ENCODE results near the gene MAP3K6.
A peak's percentile ranks its signal among the peaks of the same experiment; 100 is the strongest.

The MAP3K6 gene

GRCh38 chr1:27379564-27380122 lies 12.9 kb upstream of the MAP3K6 start:
- no peak for DNase-seq (ENCODE audit: low read depth in 2 of 3, low spot score in 2 of 3)

DNA sequence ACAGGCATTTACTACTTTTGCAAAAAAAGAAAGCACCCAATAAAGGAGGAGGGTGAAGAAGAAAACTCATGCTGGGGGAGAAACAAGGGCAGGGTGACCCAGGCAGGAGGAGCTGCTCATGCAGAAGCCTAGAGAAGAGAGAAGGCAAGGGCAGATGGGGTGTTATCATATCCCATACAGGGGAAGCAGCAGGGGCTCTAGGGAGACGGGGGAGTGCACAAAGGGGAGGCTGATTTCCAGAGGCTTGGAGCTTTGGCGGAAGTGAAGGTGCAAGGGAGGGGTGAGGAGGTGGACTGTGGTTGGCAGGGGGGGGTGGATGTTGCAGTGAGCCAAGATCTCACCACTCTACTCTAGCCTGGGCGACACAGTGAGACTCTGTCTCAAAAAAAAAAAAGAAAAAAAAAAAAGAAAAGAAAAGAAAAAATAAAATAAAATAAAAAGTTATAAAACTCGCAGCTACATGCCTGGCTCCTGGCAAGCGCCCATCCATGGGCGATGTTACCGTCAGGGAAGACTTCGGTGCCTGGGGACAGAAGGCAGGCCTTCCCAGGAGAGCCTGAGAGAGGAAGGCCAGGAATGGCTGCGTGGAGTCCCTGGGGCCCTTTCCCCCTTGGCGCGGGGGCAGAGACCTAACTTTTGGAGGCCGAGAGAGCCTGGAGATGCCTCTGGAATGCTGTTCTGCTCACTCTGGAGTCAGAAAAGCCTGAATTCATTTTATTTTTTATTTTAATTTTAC lies 11.2 kb upstream of the MAP3K6 start:
- DNase-seq (ENCODE audit: low read depth in 2 of 3, low spot score in 2 of 3), result no peak

- DNase-seq (ENCODE audit: low read depth in 2 of 3, low spot score in 2 of 3), result no peak
Measured at GRCh38 chr1:27374362-27375086, 7.8 kb upstream of the MAP3K6 start, which contains the start of gene FCN3. Gene FCN3, minus strand, starts transcription at chr1:27374824. Its CDS starts 6 bp downstream, at chr1:27374818.

DNA sequence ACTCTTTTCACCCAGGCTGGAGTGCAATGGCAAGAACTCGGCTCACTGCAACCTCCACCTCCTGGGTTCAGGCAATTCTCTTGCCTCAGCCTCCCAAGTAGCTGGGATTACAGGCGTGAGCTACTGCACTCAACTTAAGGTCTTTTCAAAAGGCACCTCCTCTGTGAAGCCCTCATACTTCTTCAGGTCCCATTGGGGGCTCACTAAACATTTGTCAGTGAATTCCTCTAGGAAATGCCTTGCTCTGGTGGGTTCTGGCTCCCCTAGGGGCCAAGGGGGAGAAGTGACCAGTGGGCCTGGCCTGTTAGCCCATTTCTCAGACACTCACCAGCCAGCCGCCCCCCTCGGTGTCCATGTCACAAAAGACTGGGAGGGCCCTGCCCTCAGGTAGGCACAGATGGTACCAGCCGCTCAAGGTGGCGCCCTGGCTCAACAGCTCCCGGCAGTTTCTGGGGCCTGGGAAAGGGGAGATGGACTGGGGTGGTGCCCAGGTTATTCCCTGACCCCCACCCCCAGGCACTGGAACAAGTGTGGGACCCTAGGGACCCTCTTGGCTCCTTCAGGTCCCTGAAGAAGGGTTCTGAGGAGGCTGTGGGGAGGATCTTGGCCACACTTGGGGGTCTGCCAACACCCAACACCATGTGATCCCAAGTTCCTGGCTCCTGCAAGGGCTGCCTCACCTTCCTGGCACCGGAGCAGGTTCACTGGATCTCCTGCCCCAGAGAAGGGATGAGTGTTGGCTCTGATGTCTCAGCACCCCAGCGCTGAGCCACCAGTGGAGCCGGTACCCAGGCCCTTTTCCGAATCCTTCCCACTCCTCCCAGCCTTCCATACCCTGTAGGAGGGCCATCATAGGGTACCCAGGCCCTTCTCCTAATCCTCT lies 6.3 kb upstream of the MAP3K6 start:
- DNase-seq (ENCODE audit: low read depth in 2 of 3, low spot score in 2 of 3), result no peak

DNA sequence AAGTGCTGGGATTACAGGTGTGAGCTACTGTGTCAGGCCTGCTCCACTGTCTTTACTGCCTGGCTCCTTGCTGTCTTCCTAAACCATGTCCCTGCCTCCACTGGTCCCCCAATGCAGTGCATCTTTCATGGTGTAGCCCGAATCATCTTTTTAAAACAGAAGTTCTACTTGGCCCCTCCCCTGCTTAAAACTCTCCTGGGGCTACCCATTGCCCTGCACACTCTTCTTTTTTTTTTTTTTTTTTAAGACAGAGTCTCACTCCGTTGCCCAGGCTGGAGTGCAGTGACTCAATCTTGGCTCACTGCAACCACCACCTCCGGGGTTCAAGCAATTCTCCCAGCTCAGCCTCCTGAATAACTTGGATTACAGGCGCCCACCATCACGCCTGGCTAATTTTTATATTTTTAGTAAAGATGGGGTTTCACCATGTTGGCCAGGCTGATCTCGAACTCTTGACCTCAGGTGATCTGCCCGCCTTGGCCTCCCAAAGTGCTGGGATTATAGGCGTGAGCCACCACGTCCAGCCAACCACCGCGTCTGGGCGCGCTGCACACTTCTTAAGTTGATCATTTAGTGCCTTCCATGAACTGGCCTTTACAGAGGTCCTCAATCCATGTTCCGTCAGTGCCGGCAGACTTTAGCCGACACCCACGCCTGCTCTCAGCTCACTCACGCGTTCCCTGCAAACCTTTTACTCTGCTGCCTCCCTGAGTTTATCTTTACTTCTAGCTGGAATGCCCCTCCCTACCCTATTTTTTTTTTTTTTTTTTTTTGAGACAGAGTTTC lies 5.5 kb upstream of the MAP3K6 start:
- no peak for DNase-seq (ENCODE audit: low read depth in 2 of 3, low spot score in 2 of 3)

DNA sequence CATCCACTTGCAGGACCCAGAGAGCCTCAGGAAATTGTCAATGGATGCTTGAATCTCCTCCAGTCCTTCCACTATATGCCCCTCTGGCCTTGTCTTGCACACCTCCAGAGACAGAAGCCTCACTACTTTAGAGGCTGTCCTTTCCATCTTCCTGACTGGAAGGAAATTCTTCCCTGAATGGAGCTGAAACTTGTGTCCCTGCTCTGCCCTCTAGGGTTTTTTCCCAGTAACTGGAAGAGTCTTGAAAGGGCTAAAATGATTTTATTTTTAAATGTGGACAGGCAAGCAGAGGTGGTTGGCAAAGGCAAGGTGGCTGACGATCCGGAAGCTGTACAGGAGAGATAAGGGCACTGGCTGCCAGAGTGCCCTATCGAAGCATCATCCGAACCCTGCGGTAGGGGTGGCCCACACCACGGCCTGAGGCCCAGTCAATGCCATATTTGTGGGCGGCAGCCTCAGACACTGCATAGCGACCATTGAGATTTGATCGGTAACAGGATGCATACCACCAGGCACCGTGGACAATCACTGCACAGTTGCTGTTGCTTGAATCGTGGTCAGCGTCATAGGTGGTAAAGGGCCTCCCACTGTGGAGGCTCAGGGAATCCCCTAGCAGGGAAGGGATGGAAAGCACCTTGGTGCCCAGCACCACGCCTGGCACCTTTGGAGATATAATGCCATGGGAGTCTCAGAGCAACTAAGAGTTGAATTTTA lies 2.3 kb upstream of the MAP3K6 start:
- DNase-seq (ENCODE audit: low read depth in 2 of 3, low spot score in 2 of 3), result no peak

DNA sequence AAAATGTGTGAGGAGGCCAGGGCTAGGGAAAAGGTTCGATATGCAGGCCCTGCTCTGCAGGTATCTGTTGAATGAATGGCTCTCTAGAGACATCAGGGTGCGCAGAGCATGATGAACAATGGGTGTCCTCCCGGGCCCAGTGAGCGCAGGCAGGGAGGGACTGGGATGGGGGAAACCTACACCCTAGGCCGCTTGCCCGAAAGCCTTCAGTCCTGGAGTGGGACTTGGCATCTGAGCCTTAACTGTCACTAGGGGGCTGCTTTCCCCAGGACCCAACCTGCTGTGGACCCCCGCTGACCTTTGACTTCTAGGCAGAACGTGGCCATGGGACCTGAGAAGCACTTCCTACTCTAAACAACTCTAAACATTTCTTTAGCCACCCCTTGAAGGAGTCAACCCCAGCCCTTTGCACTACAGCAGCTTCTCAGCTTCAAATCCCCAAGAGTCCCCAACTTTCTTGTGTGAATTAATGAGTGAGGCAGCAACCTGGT lies 444 bp upstream of the MAP3K6 start:
- DNase-seq (ENCODE audit: low read depth in 2 of 3, low spot score in 2 of 3), result no peak

DNA sequence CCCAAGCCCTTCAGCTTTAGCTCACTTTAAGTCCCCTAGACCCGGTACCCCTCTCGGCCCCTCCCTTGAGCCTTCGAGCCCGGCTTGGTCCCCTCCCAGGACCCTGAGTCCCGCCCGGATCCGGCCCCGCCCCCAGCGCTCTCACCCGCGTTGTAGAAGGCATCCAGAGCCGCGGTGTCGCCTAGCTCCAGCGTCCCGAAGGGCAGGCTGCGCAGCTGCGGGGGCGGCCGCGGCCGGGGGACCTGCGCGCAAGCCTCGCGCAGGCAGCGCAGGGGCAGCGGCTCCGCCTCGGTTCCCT lies 699 bp downstream of the MAP3K6 start:
- DNase-seq (ENCODE audit: low read depth in 2 of 3, low spot score in 2 of 3), result peak; percentile 63 to 81 (median 66)

DNA sequence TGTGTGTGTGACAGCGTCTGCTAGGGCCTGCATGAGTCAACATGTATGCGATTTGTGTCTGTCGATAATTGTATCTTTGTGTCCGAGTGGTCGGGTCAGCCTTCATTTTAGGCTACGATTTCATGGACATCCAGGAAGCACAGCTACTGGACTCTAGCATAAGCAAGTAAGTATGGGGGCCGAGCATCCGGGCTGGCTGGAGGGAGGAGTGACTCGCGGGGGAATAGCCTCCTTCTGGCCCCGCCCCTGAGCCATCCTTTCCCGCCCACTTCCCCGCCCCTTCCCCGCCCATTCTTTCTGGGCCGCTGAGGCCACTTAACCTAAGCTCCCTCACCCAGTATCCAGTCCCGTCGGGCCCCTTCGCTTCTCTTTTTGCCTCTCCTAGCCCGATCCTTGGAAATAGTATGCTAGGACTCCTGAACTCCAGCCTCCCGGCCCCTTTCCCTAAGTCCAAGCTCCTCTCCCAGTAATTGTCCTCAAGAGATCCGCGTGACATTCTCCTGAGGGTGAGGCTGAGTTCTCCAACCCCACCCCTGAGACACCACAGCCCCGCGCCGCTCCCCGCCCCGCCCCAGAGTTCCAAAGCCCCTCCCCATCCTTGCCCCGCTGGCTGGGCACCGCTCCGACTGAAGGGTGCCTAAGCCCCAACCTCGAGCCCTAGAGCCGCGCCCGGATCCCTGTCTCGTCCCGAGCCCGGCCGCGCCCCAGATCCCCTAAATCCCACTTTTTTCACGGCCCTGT lies 1.2 kb downstream of the MAP3K6 start:
- peak; percentile 59 to 75 (median 69) for DNase-seq (ENCODE audit: low read depth in 2 of 3, low spot score in 2 of 3)

GRCh38 chr1:27364696-27365371 lies 1.9 kb downstream of the MAP3K6 start:
- DNase-seq (ENCODE audit: low read depth in 2 of 3, low spot score in 2 of 3), result no peak

- DNase-seq (ENCODE audit: low read depth in 2 of 3, low spot score in 2 of 3), result no peak
Measured at GRCh38 chr1:27363766-27364695, 2.7 kb downstream of the MAP3K6 start.

DNA sequence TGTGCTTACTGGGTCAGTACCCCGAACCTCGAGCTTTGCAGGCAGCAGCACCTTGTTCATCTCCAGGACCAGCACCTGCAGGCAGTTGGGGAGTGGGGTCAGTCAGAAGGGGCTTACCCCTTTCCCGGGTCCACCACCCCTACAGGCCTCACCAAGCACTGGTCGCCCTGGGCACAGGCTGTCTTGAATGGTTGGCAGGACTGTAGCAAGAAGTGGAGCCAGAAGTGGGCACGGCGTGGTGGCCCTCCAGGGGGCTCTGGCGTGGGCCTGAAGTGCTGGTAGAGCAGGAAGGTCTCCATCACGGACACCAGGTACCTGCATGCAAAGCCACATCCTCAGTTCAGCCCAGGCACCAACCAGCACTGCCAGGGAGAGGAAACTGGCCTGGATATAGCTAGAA lies 5.2 kb downstream of the MAP3K6 start:
- no peak for DNase-seq (ENCODE audit: low read depth in 2 of 3, low spot score in 2 of 3)

DNA sequence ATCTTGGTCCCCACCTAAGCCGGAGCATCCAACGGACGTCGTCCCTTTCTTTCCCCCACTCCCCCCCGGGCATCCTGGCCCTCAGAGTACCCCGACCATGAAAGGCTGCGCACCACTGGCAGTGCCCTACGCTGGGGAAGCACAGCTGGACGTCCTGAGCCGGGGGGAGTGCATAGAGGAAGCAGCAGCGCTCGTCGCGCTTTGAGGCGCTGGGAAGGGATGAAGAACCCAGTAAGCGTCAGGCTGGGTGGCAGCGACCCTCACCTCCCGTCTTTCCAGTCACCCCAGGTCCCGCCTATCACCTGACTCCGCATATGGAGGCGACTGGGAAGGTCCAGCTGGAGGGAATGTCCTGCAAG lies 5.7 kb downstream of the MAP3K6 start:
- no peak for DNase-seq (ENCODE audit: low read depth in 2 of 3, low spot score in 2 of 3)

DNA sequence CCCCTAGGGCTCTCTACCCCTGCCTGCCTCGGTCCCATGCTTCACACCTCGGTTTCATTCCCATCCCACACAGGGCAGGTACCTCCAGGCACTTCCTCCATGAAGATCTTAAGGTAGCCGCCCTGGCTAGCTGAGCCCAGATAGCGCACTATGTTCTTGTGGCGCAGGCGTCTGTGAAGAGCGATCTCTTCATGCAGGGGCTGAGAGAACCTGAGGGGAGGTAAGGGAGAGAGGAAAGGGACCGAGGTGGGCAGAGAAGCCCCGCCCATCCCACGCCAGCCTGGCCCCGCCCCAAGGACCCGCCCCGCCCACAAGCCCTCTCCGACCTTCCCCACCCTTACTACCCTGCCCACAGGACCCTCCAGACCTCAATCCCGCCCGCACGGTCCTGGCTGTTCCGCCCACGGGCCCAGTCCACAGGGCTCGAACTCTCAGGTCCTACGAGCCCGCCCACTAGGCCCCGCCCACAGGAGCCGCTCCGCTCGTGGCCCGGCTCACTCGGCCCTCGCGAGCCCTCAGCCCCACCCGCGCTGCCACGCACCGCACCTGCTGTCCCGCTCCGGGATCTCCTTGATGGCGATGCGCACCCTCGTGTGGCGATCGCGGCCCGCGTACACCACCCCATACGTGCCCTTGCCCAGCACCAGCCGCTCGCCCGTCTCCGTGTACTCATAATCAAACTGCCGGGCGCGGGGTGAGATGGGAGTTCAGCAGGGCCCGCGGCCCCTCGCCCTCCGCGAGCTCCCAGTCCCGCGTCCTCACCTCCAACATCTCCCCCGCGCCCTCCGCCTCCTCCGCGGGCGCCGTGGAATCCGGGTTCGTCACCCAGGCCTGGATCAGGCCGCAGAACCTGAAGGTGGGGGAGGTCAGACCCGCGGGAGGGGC lies 6.4 kb downstream of the MAP3K6 start:
- no peak for DNase-seq (ENCODE audit: low read depth in 2 of 3, low spot score in 2 of 3)

DNA sequence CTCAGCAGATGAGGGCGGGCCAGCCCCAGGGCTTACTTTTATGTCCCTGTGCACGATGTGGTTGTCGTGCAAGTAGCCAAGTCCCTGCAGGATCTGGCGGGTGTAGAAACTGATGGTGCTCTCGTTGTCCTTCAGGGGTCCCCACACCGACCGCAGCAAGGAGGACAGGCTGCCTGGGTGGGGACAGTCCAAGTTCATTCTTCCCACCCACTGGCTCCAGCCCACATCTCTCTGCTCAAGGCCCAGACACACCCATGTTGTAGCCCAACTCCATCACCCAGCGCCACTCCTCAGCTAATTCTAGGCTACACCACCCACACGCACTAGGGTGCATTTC lies 7.0 kb downstream of the MAP3K6 start:
- DNase-seq (ENCODE audit: low read depth in 2 of 3, low spot score in 2 of 3), result no peak

DNA sequence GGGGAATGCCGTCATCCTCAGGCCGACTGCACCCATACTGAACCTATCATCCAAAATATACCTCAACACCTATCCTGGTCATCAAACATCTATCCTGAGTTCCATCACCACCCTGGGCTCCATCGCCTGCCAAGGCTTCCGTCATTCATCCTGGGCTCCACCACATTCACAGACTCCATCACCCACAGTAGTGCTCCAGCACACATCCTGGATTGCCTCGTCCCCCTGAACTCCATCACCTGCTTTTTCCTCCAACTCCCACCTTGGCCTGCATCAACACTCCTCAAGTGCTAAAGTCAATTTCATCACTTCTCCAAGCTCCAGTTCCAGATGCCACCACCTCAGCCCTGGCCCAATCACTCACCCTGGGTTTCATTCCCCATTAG lies 7.8 kb downstream of the MAP3K6 start:
- no peak for DNase-seq (ENCODE audit: low read depth in 2 of 3, low spot score in 2 of 3)

Data from activated CD8-positive, alpha-beta memory T cell treated with anti-CD3 and anti-CD28 coated beads for 48 hours (primary cell).